Measurements from ENCODE around the gene C2orf80.

Gene C2orf80

DNA sequence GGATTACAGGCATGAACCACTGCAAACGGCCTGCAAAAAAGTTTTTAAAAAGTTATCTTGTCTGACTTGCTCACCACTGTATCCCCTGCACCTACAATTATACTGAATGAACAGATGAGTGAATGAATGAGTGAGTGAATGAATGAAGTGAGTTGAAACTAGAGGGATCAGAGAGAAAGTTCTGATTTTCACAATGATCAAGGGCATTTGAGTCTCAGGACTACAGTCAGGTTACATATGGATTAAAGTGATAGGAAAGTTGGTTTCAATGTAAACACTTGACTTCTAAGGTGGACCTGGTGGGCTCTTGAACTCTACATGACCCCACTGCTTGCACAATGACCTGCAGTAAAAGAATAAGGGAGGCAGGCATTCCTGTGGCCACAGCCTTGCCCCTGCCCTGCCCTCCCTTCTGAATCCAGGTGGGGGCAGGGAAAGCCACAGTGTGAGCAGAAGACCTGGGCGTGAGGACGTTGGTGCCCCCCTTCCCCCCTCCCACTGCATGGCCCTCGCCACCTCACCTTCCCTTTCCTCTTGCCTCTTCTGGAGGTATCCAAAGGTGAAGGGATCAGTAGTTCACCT lies 10.7 kb downstream of the C2orf80 start:
- Histone ChIP-seq H3K9me3 (replicated peaks in 1 of 2; ENCODE audit: control insufficient read depth in 2 of 2, insufficient read depth in 1 of 2, low read depth in 1 of 2, low read length in 2 of 2) (no peaks in the 10 kb centered on the region), H3K23ac (ENCODE audit: low read depth, low read length, poor library complexity) (no peak overlapping the region), H4K91ac (ENCODE audit: low read depth, low read length, poor library complexity) (no peak overlapping the region), H2AFZ (ENCODE audit: low read length) (no peak overlapping the region), H3K4ac (ENCODE audit: low read length) (no peak overlapping the region), H3K36me3 (replicated peaks in 1 of 2; ENCODE audit: control insufficient read depth in 2 of 2, insufficient read depth in 2 of 2, low read length in 2 of 2) (no peaks in the 10 kb centered on the region), H2BK5ac (ENCODE audit: low read length) (no peak overlapping the region), H3K4me3 (ENCODE audit: low read length in 2 of 2) (no peak overlapping the region), H3K18ac (ENCODE audit: low read length) (peak overlapping the region; percentile 71), H3K27ac (replicated peaks; ENCODE audit: low read length) (no peak overlapping the region), H2AK5ac (ENCODE audit: low read depth, low read length) (no peak overlapping the region), H2BK15ac (ENCODE audit: low read length) (no peak overlapping the region), H3K27me3 (ENCODE audit: control insufficient read depth in 3 of 3, insufficient read depth in 3 of 3, low read depth in 1 of 3, low read length in 3 of 3) (no peaks in the 10 kb centered on the region), H2BK120ac (ENCODE audit: low read depth, low read length) (no peak overlapping the region), H3K4me2 (ENCODE audit: insufficient read depth, low read length, poor library complexity, severe bottlenecking) (no peak overlapping the region), H3K14ac (ENCODE audit: low read length) (no peak overlapping the region), H2BK12ac (ENCODE audit: low read length) (no peak overlapping the region), H3K79me1 (ENCODE audit: low read depth, low read length) (no peaks in the 10 kb centered on the region), H3K4me1 (ENCODE audit: control insufficient read depth in 2 of 2, insufficient read depth in 1 of 2, low read depth in 1 of 2, low read length in 2 of 2) (peaks cover 3 to 9% of the 10 kb centered on the region in 2 donors), H3K9ac (ENCODE audit: low read depth, low read length, poor library complexity) (no peak overlapping the region), H4K8ac (ENCODE audit: low read depth, low read length) (no peak overlapping the region)
- WGBS, 2 donors (ENCODE audit: extremely low coverage in 2 of 2, insufficient read length in 2 of 2, insufficient replicate concordance in 1 of 2): no CpG with 5 or more reads among the region's 4 CpGs
- DNase-seq (ENCODE audit: low spot score): no peak

DNA sequence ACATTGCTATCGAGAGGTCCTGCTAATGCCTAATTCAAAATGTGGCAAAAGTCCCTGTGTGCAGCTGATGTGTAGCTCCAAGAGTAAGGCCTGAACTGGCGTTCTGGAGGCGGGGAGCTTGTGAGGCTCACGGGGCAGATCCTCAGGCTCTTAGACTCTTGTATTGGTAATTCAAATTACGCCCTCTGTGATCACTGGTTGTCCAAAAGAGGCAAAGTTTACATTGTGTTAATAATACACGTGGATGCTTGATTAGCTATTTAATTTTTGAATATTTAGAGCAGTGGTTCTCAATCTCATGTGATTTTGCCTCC lies 14.0 kb downstream of the C2orf80 start:
- DNase-seq (ENCODE audit: low spot score): no peak
- WGBS, 2 donors (ENCODE audit: extremely low coverage in 2 of 2, insufficient read length in 2 of 2, insufficient replicate concordance in 1 of 2): no CpG with 5 or more reads among the region's 6 CpGs

DNA sequence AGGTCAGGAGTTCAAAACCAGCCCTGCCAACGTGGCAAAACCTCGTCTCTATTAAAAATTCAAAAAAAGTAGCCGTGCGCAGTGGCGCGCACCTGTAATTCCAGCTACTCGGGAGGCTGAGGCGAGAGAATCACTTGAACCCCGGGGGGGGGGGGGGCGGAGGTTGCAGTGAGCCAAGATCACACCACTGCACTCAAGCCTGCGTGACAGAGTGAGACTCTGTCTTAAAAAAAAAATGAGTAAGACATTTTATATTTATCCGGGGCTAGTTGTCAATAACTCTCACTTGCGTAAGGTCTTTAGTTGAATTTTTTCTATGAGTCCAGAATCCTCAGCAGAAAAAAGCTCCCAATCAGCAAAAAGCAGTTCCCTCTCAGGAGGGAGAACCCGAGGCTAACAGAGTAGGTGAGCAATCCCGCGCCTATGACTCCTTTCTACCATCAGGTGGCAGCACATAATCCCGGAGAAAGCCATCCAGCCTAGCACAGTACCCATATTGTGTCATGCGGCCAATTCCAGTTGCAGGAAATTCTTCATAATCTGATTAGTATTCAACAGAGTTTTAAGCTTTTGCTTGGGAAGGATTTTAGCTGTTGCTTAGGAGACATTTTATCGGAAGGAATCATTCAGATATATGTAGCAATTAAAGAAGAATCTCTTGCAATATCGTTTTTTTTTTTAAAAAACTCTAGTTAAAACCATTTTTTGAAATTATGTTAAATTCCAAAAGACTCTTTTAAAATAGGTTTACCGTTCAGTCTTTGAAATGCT lies 14.6 kb downstream of the C2orf80 start:
- Histone ChIP-seq H4K8ac (ENCODE audit: low read depth, low read length) (no peak overlapping the region), H3K23ac (ENCODE audit: low read depth, low read length, poor library complexity) (no peak overlapping the region), H3K4me3 (ENCODE audit: low read length in 2 of 2) (no peak overlapping the region), H3K9me3 (replicated peaks in 1 of 2; ENCODE audit: control insufficient read depth in 2 of 2, insufficient read depth in 1 of 2, low read depth in 1 of 2, low read length in 2 of 2) (no peaks in the 10 kb centered on the region), H3K9ac (ENCODE audit: low read depth, low read length, poor library complexity) (no peak overlapping the region), H3K18ac (ENCODE audit: low read length) (no peak overlapping the region), H3K27me3 (ENCODE audit: control insufficient read depth in 3 of 3, insufficient read depth in 3 of 3, low read depth in 1 of 3, low read length in 3 of 3) (no peaks in the 10 kb centered on the region), H4K91ac (ENCODE audit: low read depth, low read length, poor library complexity) (no peak overlapping the region), H2AK5ac (ENCODE audit: low read depth, low read length) (no peak overlapping the region), H3K79me1 (ENCODE audit: low read depth, low read length) (no peaks in the 10 kb centered on the region), H2BK15ac (ENCODE audit: low read length) (no peak overlapping the region), H3K4ac (ENCODE audit: low read length) (no peak overlapping the region), H3K4me2 (ENCODE audit: insufficient read depth, low read length, poor library complexity, severe bottlenecking) (no peak overlapping the region), H3K4me1 (ENCODE audit: control insufficient read depth in 2 of 2, insufficient read depth in 1 of 2, low read depth in 1 of 2, low read length in 2 of 2) (peaks cover 0 to 3% of the 10 kb centered on the region in 2 donors), H2BK5ac (ENCODE audit: low read length) (no peak overlapping the region), H2AFZ (ENCODE audit: low read length) (peak overlapping the region; percentile 82), H3K36me3 (replicated peaks in 1 of 2; ENCODE audit: control insufficient read depth in 2 of 2, insufficient read depth in 2 of 2, low read length in 2 of 2) (no peaks in the 10 kb centered on the region), H2BK12ac (ENCODE audit: low read length) (no peak overlapping the region), H3K27ac (replicated peaks; ENCODE audit: low read length) (no peak overlapping the region), H3K14ac (ENCODE audit: low read length) (no peak overlapping the region), H2BK120ac (ENCODE audit: low read depth, low read length) (no peak overlapping the region)
- peak; percentile 70 for DNase-seq (ENCODE audit: low spot score)
- WGBS, 2 donors (ENCODE audit: extremely low coverage in 2 of 2, insufficient read length in 2 of 2, insufficient replicate concordance in 1 of 2): no CpG with 5 or more reads among the region's 21 CpGs

More for the DNA sequence above, 14.0 kb downstream of the C2orf80 start:
- no peak overlapping the region for H3K18ac ChIP-seq (ENCODE audit: low read length)
- H2BK120ac ChIP-seq (ENCODE audit: low read depth, low read length): no peak overlapping the region
- H3K4ac ChIP-seq (ENCODE audit: low read length): no peak overlapping the region
- no peaks in the 10 kb centered on the region for H3K79me1 ChIP-seq (ENCODE audit: low read depth, low read length)
- H3K9me3 ChIP-seq (replicated peaks in 1 of 2; ENCODE audit: control insufficient read depth in 2 of 2, insufficient read depth in 1 of 2, low read depth in 1 of 2, low read length in 2 of 2): no peaks in the 10 kb centered on the region
- H2BK12ac ChIP-seq (ENCODE audit: low read length): no peak overlapping the region
- H3K4me2 ChIP-seq (ENCODE audit: insufficient read depth, low read length, poor library complexity, severe bottlenecking): no peak overlapping the region
- H3K36me3 ChIP-seq (replicated peaks in 1 of 2; ENCODE audit: control insufficient read depth in 2 of 2, insufficient read depth in 2 of 2, low read length in 2 of 2): no peaks in the 10 kb centered on the region
- H2AFZ ChIP-seq (ENCODE audit: low read length): peak overlapping the region; percentile 82
- H3K27ac ChIP-seq (replicated peaks; ENCODE audit: low read length): no peak overlapping the region
- H2BK5ac ChIP-seq (ENCODE audit: low read length): no peak overlapping the region
- H3K14ac ChIP-seq (ENCODE audit: low read length): no peak overlapping the region
- no peak overlapping the region for H2BK15ac ChIP-seq (ENCODE audit: low read length)
- H4K8ac ChIP-seq (ENCODE audit: low read depth, low read length): no peak overlapping the region
- no peak overlapping the region for H3K23ac ChIP-seq (ENCODE audit: low read depth, low read length, poor library complexity)
- no peak overlapping the region for H3K4me3 ChIP-seq (ENCODE audit: low read length in 2 of 2)
- H3K27me3 ChIP-seq (ENCODE audit: control insufficient read depth in 3 of 3, insufficient read depth in 3 of 3, low read depth in 1 of 3, low read length in 3 of 3): no peaks in the 10 kb centered on the region
- peaks cover 0 to 3% of the 10 kb centered on the region in 2 donors for H3K4me1 ChIP-seq (ENCODE audit: control insufficient read depth in 2 of 2, insufficient read depth in 1 of 2, low read depth in 1 of 2, low read length in 2 of 2)
- no peak overlapping the region for H4K91ac ChIP-seq (ENCODE audit: low read depth, low read length, poor library complexity)
- H2AK5ac ChIP-seq (ENCODE audit: low read depth, low read length): no peak overlapping the region
- no peak overlapping the region for H3K9ac ChIP-seq (ENCODE audit: low read depth, low read length, poor library complexity)

DNA sequence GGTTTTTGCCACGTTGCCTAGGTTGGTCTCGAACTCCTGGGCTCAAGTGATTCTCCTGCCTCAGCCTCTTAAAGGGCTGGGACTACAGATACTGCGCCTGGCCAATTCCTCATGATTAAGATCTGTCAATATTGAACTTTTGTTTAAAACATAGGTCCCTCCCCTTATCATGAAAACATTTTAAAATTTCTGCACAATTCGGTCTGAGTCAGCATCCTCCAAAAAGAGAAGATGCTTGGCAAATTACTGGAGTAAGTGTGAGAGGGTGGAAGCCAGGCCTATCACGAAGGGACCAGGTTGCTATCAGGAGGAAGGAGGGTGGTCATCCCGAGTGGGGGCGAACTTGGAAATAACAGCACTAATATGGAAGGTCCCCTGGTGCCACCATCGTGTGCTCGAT lies 15.7 kb downstream of the C2orf80 start:
- Histone ChIP-seq H2BK15ac (ENCODE audit: low read length) (no peak overlapping the region), H3K4ac (ENCODE audit: low read length) (no peak overlapping the region), H3K36me3 (replicated peaks in 1 of 2; ENCODE audit: control insufficient read depth in 2 of 2, insufficient read depth in 2 of 2, low read length in 2 of 2) (no peaks in the 10 kb centered on the region), H3K79me1 (ENCODE audit: low read depth, low read length) (no peaks in the 10 kb centered on the region), H3K18ac (ENCODE audit: low read length) (no peak overlapping the region), H2BK12ac (ENCODE audit: low read length) (no peak overlapping the region), H3K9ac (ENCODE audit: low read depth, low read length, poor library complexity) (no peak overlapping the region), H2AFZ (ENCODE audit: low read length) (no peak overlapping the region), H3K4me1 (ENCODE audit: control insufficient read depth in 2 of 2, insufficient read depth in 1 of 2, low read depth in 1 of 2, low read length in 2 of 2) (peaks cover 0 to under 1% of the 10 kb centered on the region in 2 donors), H3K9me3 (replicated peaks in 1 of 2; ENCODE audit: control insufficient read depth in 2 of 2, insufficient read depth in 1 of 2, low read depth in 1 of 2, low read length in 2 of 2) (no peaks in the 10 kb centered on the region), H4K8ac (ENCODE audit: low read depth, low read length) (no peak overlapping the region), H3K27ac (replicated peaks; ENCODE audit: low read length) (no peak overlapping the region), H2BK5ac (ENCODE audit: low read length) (no peak overlapping the region), H3K27me3 (ENCODE audit: control insufficient read depth in 3 of 3, insufficient read depth in 3 of 3, low read depth in 1 of 3, low read length in 3 of 3) (no peaks in the 10 kb centered on the region), H3K4me2 (ENCODE audit: insufficient read depth, low read length, poor library complexity, severe bottlenecking) (no peak overlapping the region), H3K14ac (ENCODE audit: low read length) (no peak overlapping the region), H2AK5ac (ENCODE audit: low read depth, low read length) (no peak overlapping the region), H3K4me3 (ENCODE audit: low read length in 2 of 2) (no peak overlapping the region), H4K91ac (ENCODE audit: low read depth, low read length, poor library complexity) (no peak overlapping the region), H3K23ac (ENCODE audit: low read depth, low read length, poor library complexity) (no peak overlapping the region), H2BK120ac (ENCODE audit: low read depth, low read length) (no peak overlapping the region)
- no peak for DNase-seq (ENCODE audit: low spot score)
- WGBS, 2 donors (ENCODE audit: extremely low coverage in 2 of 2, insufficient read length in 2 of 2, insufficient replicate concordance in 1 of 2): no CpG with 5 or more reads among the region's 9 CpGs

Measured in neuronal stem cell (in vitro differentiated cells).